ENCODE results near the gene ZNF496.

ZNF496 gene

GRCh38 chr1:247326411-247327130 is 5.1 kb downstream of the ZNF496 start:
- CTCF ChIA-PET: no interaction called here
- Mint-ChIP-seq H3K4me3 (no peak overlapping the region), H3K27me3 (no peaks in the 10 kb centered on the region), H3K9me3 (no peaks in the 10 kb centered on the region), H3K36me3 (peaks cover 43% of the 10 kb centered on the region), H3K4me1 (peaks cover 46% of the 10 kb centered on the region), H3K27ac (peak overlapping the region; percentile 74)
- no peak for DNase-seq

- CTCF ChIA-PET: no interaction called here
- no peak for DNase-seq
- Mint-ChIP-seq H3K4me1 (peaks cover 40% of the 10 kb centered on the region), H3K4me3 (no peak overlapping the region), H3K9me3 (no peaks in the 10 kb centered on the region), H3K36me3 (peaks cover 46% of the 10 kb centered on the region), H3K27ac (no peak overlapping the region), H3K27me3 (no peaks in the 10 kb centered on the region)
Measured at GRCh38 chr1:247324923-247325322, 6.7 kb downstream of the ZNF496 start.

- no peak overlapping the region for H3K4me3 Mint-ChIP-seq
- H3K4me1 Mint-ChIP-seq: peaks cover 35% of the 10 kb centered on the region
- no peaks in the 10 kb centered on the region for H3K27me3 Mint-ChIP-seq
- H3K9me3 Mint-ChIP-seq: no peaks in the 10 kb centered on the region
- H3K27ac Mint-ChIP-seq: no peak overlapping the region
- CTCF ChIA-PET: interaction anchor here (0.6 kb wide), 1 partner anchor 25 kb away, joined by 3 read pairs; no protein-coding TSS in a partner anchor
- H3K36me3 Mint-ChIP-seq: peaks cover 42% of the 10 kb centered on the region
- DNase-seq: no peak
Measured at GRCh38 chr1:247324204-247324787, 7.4 kb downstream of the ZNF496 start.

- no peaks in the 10 kb centered on the region for H3K27me3 Mint-ChIP-seq
- H3K27ac Mint-ChIP-seq: peak overlapping the region; percentile 71
- H3K36me3 Mint-ChIP-seq: peaks cover 38% of the 10 kb centered on the region
- no peaks in the 10 kb centered on the region for H3K9me3 Mint-ChIP-seq
- peaks cover 33% of the 10 kb centered on the region for H3K4me1 Mint-ChIP-seq
- H3K4me3 Mint-ChIP-seq: peak overlapping the region; percentile 16
- peak; percentile 26 for DNase-seq
- CTCF ChIA-PET: interaction anchor here (0.9 kb wide), 1 partner anchor 50 kb away, joined by 3 read pairs; no protein-coding TSS in a partner anchor
Measured at GRCh38 chr1:247322849-247323586, 8.6 kb downstream of the ZNF496 start.

- Mint-ChIP-seq H3K4me3 (peak overlapping the region; percentile 16), H3K4me1 (peaks cover 32% of the 10 kb centered on the region), H3K9me3 (no peaks in the 10 kb centered on the region), H3K27ac (peak overlapping the region; percentile 71), H3K36me3 (peaks cover 35% of the 10 kb centered on the region), H3K27me3 (no peaks in the 10 kb centered on the region)
- DNase-seq: no peak
- CTCF ChIA-PET: no interaction called here
Measured at GRCh38 chr1:247322442-247322841, 9.2 kb downstream of the ZNF496 start.

- Mint-ChIP-seq H3K27ac (no peak overlapping the region), H3K36me3 (peaks cover 17% of the 10 kb centered on the region), H3K9me3 (no peaks in the 10 kb centered on the region), H3K4me1 (peaks cover 11% of the 10 kb centered on the region), H3K4me3 (no peak overlapping the region), H3K27me3 (no peaks in the 10 kb centered on the region)
- DNase-seq: no peak
- CTCF ChIA-PET: no interaction called here
Measured at GRCh38 chr1:247317702-247318101, 14.0 kb downstream of the ZNF496 start.

GRCh38 chr1:247316590-247317197 is 15.0 kb downstream of the ZNF496 start:
- no peak overlapping the region for H3K4me3 Mint-ChIP-seq
- H3K27me3 Mint-ChIP-seq: no peaks in the 10 kb centered on the region
- H3K9me3 Mint-ChIP-seq: no peaks in the 10 kb centered on the region
- CTCF ChIA-PET: no interaction called here
- peaks cover 9% of the 10 kb centered on the region for H3K36me3 Mint-ChIP-seq
- no peak for DNase-seq
- H3K27ac Mint-ChIP-seq: no peak overlapping the region
- H3K4me1 Mint-ChIP-seq: peaks cover 5% of the 10 kb centered on the region

GRCh38 chr1:247304031-247304430 is 27.6 kb downstream of the ZNF496 start:
- H3K27ac Mint-ChIP-seq: no peak overlapping the region

GRCh38 chr1:247303216-247303615 is 28.5 kb downstream of the ZNF496 start:
- no peak for DNase-seq
- H3K27ac Mint-ChIP-seq: no peak overlapping the region
- no peak overlapping the region for H3K4me3 Mint-ChIP-seq
- H3K9me3 Mint-ChIP-seq: no peaks in the 10 kb centered on the region
- H3K27me3 Mint-ChIP-seq: no peaks in the 10 kb centered on the region
- CTCF ChIA-PET: no interaction called here
- no peaks in the 10 kb centered on the region for H3K4me1 Mint-ChIP-seq
- H3K36me3 Mint-ChIP-seq: peaks cover 9% of the 10 kb centered on the region

More at GRCh38 chr1:247304031-247304430, 27.6 kb downstream of the ZNF496 start:
- Mint-ChIP-seq H3K4me1 (no peaks in the 10 kb centered on the region), H3K27me3 (no peaks in the 10 kb centered on the region), H3K9me3 (no peaks in the 10 kb centered on the region), H3K4me3 (no peak overlapping the region), H3K36me3 (peaks cover 9% of the 10 kb centered on the region)
- CTCF ChIA-PET: no interaction called here
- DNase-seq: no peak

- no peak for DNase-seq
- no peaks in the 10 kb centered on the region for H3K27me3 Mint-ChIP-seq
- no peak overlapping the region for H3K4me3 Mint-ChIP-seq
- CTCF ChIA-PET: no interaction called here
- H3K4me1 Mint-ChIP-seq: peaks cover 3% of the 10 kb centered on the region
- no peaks in the 10 kb centered on the region for H3K9me3 Mint-ChIP-seq
- peaks cover 9% of the 10 kb centered on the region for H3K36me3 Mint-ChIP-seq
- no peak overlapping the region for H3K27ac Mint-ChIP-seq
Measured at GRCh38 chr1:247301176-247301540, 30.5 kb downstream of the ZNF496 start.

- Mint-ChIP-seq H3K4me1 (peaks cover 3% of the 10 kb centered on the region), H3K27ac (no peak overlapping the region), H3K27me3 (no peaks in the 10 kb centered on the region), H3K4me3 (no peak overlapping the region), H3K36me3 (peaks cover 7% of the 10 kb centered on the region), H3K9me3 (no peaks in the 10 kb centered on the region)
- no peak for DNase-seq
- CTCF ChIA-PET: no interaction called here
Measured at GRCh38 chr1:247300491-247301175, 31.0 kb downstream of the ZNF496 start.

GRCh38 chr1:247299723-247300381 is 31.8 kb downstream of the ZNF496 start:
- Mint-ChIP-seq H3K36me3 (peaks cover 7% of the 10 kb centered on the region), H3K9me3 (no peaks in the 10 kb centered on the region), H3K27me3 (no peaks in the 10 kb centered on the region), H3K4me1 (peaks cover 3% of the 10 kb centered on the region), H3K27ac (no peak overlapping the region), H3K4me3 (no peak overlapping the region)
- DNase-seq: no peak
- CTCF ChIA-PET: no interaction called here

GRCh38 chr1:247298701-247299100 is 33.0 kb downstream of the ZNF496 start:
- Mint-ChIP-seq H3K36me3 (peaks cover 3% of the 10 kb centered on the region), H3K4me3 (no peak overlapping the region), H3K27ac (no peak overlapping the region), H3K4me1 (peaks cover 3% of the 10 kb centered on the region), H3K9me3 (no peaks in the 10 kb centered on the region), H3K27me3 (no peaks in the 10 kb centered on the region)
- no peak for DNase-seq
- CTCF ChIA-PET: interaction anchor here (0.6 kb wide), 1 partner anchor 25 kb away, joined by 3 read pairs; no protein-coding TSS in a partner anchor

GRCh38 chr1:247298124-247298481 is 33.6 kb downstream of the ZNF496 start:
- no peak for DNase-seq
- H3K36me3 Mint-ChIP-seq: peaks cover 3% of the 10 kb centered on the region
- CTCF ChIA-PET: no interaction called here
- H3K9me3 Mint-ChIP-seq: no peaks in the 10 kb centered on the region
- peaks cover 3% of the 10 kb centered on the region for H3K4me1 Mint-ChIP-seq
- H3K4me3 Mint-ChIP-seq: no peak overlapping the region
- H3K27me3 Mint-ChIP-seq: no peaks in the 10 kb centered on the region
- H3K27ac Mint-ChIP-seq: no peak overlapping the region

Measured in activated naive CD4-positive, alpha-beta T cell treated with anti-CD3 and anti-CD28 coated beads, Interleukin-2, amount 10 ng/mL, durations not matched to agents 7 days and 5 days (primary cell).